HFFc6 (cell line): Measurements from ENCODE around the gene SKIL. TPM values are rescaled to one million over a fixed set of nuclear protein-coding genes. Genes with fewer than 3 reads are reported as not detected.
"Not testable (repeated sequence)": the region's sequence is repeated elsewhere in the genome, so short reads cannot be mapped to it uniquely, and the experiment has no call there.

ENCODE experiments used
- DNase-seq: peaks from one replicate; pipeline ENCODE4 v3.0.0-alpha.2; 2018
- H3K27ac Mint-ChIP-seq: 2 replicates; pipeline ENCODE4 v1.8.0; 2020; ENCODE audit warnings: mild to moderate bottlenecking, mixed read lengths
- H3K27me3 Mint-ChIP-seq: 2 replicates; pipeline ENCODE4 v1.8.0; 2021; ENCODE audit warnings: mild to moderate bottlenecking, moderate library complexity, mixed read lengths; ENCODE audit not compliant: insufficient read depth
- H3K36me3 Mint-ChIP-seq: 2 replicates; pipeline ENCODE4 v1.8.0; 2021; ENCODE audit warnings: low read depth, mixed read lengths
- H3K4me1 Mint-ChIP-seq: 2 replicates; pipeline ENCODE4 v1.8.0; 2020; ENCODE audit warnings: low read depth, mixed read lengths
- H3K4me3 Mint-ChIP-seq: 2 replicates; pipeline ENCODE4 v1.8.0; 2020; ENCODE audit warnings: mild to moderate bottlenecking, moderate library complexity, mixed read lengths
- H3K9me3 Mint-ChIP-seq: 2 replicates; pipeline ENCODE4 v1.8.0; 2020; ENCODE audit warnings: mild to moderate bottlenecking, mixed read lengths
- CTCF ChIP-seq: fragments of 200-600 bp; sonication (generic); IDR thresholded peaks from 2 replicates; pipeline ENCODE4 v1.5.0; 2021; ENCODE audit warnings: antibody characterized with exemption, mild to moderate bottlenecking
- total RNA-seq, 6 experiments: library from RNA; stranded (reverse); fragmentation: NEBNext Ultra II Directional; extraction: Animal tissue kit (Norgen Biotek cat#: 25700); gene quantifications; 2 replicates in 1 of 6; 3 replicates in 5 of 6; pipeline ENCODE4 v1.2.3, GENCODE V29; 2021

SKIL gene
- total RNA-seq, 6 experiments from 2014 or later: 44.6 to 61.3 (median 49.9) TPM

GRCh38 chr3:170330366-170330765, 27.1 kb upstream of the SKIL start:
- Mint-ChIP-seq H3K36me3 (peaks cover 9% of the 10 kb centered on the region; the same call in 1 of the 2 replicates), H3K4me1 (peaks cover 6% of the 10 kb centered on the region), H3K27me3 (no peaks in the 10 kb centered on the region; the same call in 1 of the 2 replicates), H3K27ac (no peak overlapping the region), H3K4me3 (no peak overlapping the region), H3K9me3 (peaks cover 13% of the 10 kb centered on the region)
- no peak for TF ChIP-seq CTCF
- no peak for DNase-seq

DNA sequence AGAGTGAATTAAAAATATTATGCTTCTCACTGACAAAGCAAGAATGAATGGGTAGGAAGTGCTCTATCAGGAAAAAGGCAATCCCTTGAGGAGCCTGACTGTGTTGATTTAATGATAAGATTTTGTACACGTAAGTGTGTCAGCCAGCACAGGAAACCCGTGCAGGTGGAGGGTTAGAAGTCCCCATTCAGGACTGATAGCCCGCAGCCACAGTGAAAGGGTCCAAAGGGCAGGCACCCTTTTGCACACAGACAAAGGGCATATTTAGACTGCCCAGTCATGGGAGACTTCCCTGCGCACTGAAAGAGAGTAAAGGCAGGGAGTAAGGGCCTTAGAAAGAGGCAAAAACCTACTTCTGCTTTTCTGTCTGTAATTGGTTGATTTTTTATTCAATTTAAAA, 26.4 kb upstream of the SKIL start:
- no peak for TF ChIP-seq CTCF
- peaks cover 13% of the 10 kb centered on the region for H3K9me3 Mint-ChIP-seq
- peaks cover 9% of the 10 kb centered on the region; the same call in 1 of the 2 replicates for H3K36me3 Mint-ChIP-seq
- no peak overlapping the region for H3K27ac Mint-ChIP-seq
- no peak overlapping the region for H3K4me3 Mint-ChIP-seq
- peaks cover 6% of the 10 kb centered on the region for H3K4me1 Mint-ChIP-seq
- no peaks in the 10 kb centered on the region; the same call in 1 of the 2 replicates for H3K27me3 Mint-ChIP-seq
- DNase-seq: no peak

DNA sequence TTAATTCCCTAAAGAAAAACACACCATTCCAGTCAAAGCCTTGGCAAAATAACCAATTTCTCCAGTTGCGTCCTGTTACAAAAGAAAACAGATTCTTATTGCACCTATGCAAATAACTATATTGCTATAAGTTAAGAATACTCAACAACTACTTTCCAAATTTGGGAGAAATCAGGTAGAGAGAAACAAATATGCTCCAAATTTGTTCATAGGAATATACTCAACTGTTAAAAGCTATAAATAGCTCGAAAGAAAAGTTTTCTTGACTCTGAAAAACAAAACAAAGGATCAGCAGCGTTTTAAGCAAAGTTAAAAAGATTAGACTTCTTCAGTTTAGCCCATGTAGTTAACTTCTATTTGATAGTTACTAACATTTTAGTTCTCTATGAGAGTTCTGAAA, 20.1 kb upstream of the SKIL start:
- no peak overlapping the region for H3K4me3 Mint-ChIP-seq
- H3K27ac Mint-ChIP-seq: no peak overlapping the region
- peaks cover 7% of the 10 kb centered on the region; the same call in 1 of the 2 replicates for H3K36me3 Mint-ChIP-seq
- no peaks in the 10 kb centered on the region; the same call in 1 of the 2 replicates for H3K27me3 Mint-ChIP-seq
- H3K4me1 Mint-ChIP-seq: no peaks in the 10 kb centered on the region
- H3K9me3 Mint-ChIP-seq: peaks cover 11% of the 10 kb centered on the region; the same call in 1 of the 2 replicates
- no peak for DNase-seq
- no peak for TF ChIP-seq CTCF

- no peaks in the 10 kb centered on the region; the same call in 1 of the 2 replicates for H3K27me3 Mint-ChIP-seq
- no peak overlapping the region for H3K27ac Mint-ChIP-seq
- H3K4me1 Mint-ChIP-seq: peaks cover under 1% of the 10 kb centered on the region; the same call in 1 of the 2 replicates
- TF ChIP-seq CTCF: no peak
- H3K36me3 Mint-ChIP-seq: peaks cover 7% of the 10 kb centered on the region; the same call in 1 of the 2 replicates
- H3K4me3 Mint-ChIP-seq: no peak overlapping the region
- peaks cover 11% of the 10 kb centered on the region; the same call in 1 of the 2 replicates for H3K9me3 Mint-ChIP-seq
- no peak for DNase-seq
Measured at GRCh38 chr3:170338690-170339340, 18.7 kb upstream of the SKIL start.

DNA sequence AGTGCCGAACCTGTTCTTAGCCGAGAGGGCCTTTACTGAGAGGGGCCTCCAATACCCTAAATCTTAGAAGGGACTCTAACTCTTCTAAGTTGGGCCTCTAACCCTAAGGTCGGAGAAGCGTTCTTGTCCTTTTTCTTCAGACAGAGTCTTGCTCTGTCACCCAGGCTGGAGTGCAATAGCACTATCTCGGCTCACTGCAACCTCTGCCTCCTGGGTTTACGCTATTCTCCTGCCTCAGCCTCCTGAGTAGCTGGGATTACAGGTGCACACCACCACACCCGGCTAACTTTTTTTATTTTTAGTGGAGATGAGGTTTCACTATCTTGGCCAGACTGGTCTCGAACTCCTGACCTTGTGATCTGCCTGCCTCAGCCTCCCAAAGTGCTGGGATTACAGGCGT, 15.2 kb upstream of the SKIL start:
- Mint-ChIP-seq H3K4me1 (peaks cover 27% of the 10 kb centered on the region), H3K9me3 (peaks cover 11% of the 10 kb centered on the region; the same call in 1 of the 2 replicates)
- not testable (repeated sequence) for H3K36me3 Mint-ChIP-seq, H3K4me3 Mint-ChIP-seq, H3K27ac Mint-ChIP-seq, H3K27me3 Mint-ChIP-seq, DNase-seq

- peaks cover 31% of the 10 kb centered on the region for H3K4me1 Mint-ChIP-seq
- H3K27ac Mint-ChIP-seq, H3K9me3 Mint-ChIP-seq, DNase-seq, H3K36me3 Mint-ChIP-seq, H3K27me3 Mint-ChIP-seq, H3K4me3 Mint-ChIP-seq: not testable (repeated sequence)
Measured at GRCh38 chr3:170343859-170344258, 13.7 kb upstream of the SKIL start.
